ENCODE measurements around the gene FHL2.

FHL2 gene

GRCh38 chr2:105361102-105361889, 37.6 kb downstream of the FHL2 start:
- Histone ChIP-seq H3K9me3 (ENCODE audit: insufficient read depth, low read depth, low read length) (no peaks in the 10 kb centered on the region), H3K9me2 (replicated peaks; ENCODE audit: low read depth, low read length) (no peaks in the 10 kb centered on the region), H3K27me3 (ENCODE audit: insufficient read depth, low read length, poor library complexity, severe bottlenecking) (no peaks in the 10 kb centered on the region), H3K4me1 (ENCODE audit: insufficient read depth, low read length, poor library complexity, severe bottlenecking) (peaks cover 33% of the 10 kb centered on the region), H3F3A (ENCODE audit: low read depth) (no peaks in the 10 kb centered on the region), H3K79me2 (ENCODE audit: insufficient read depth, low read length) (no peaks in the 10 kb centered on the region), H2AFZ (ENCODE audit: low read length) (no peak overlapping the region), H3K4me3 (ENCODE audit: low read length, poor library complexity, severe bottlenecking) (peak overlapping the region; percentile 42), H4K20me1 (ENCODE audit: insufficient read depth, low read length, poor library complexity, severe bottlenecking) (no peaks in the 10 kb centered on the region), H3K9ac (ENCODE audit: low read depth, low read length, poor library complexity, severe bottlenecking) (peak overlapping the region; percentile 44), H3K36me3 (ENCODE audit: insufficient read depth, low read length) (peaks cover 87% of the 10 kb centered on the region; the same call in 1 of the 2 replicates), H3K4me2 (ENCODE audit: low read depth, low read length, poor library complexity, severe bottlenecking) (peak overlapping the region; percentile 56)
- TF ChIP-seq CTCF (conservative IDR thresholded peaks at IDR 0.05; ENCODE audit: low read length): no peak
- no peak for TF ChIP-seq EZH2phosphoT487 (IDR thresholded peaks at IDR 0.05; ENCODE audit: borderline replicate concordance)

- H3K9me2 ChIP-seq (replicated peaks; ENCODE audit: low read depth, low read length): no peaks in the 10 kb centered on the region
- H3K9ac ChIP-seq (ENCODE audit: low read depth, low read length, poor library complexity, severe bottlenecking): no peak overlapping the region
- H4K20me1 ChIP-seq (ENCODE audit: insufficient read depth, low read length, poor library complexity, severe bottlenecking): no peaks in the 10 kb centered on the region
- no peaks in the 10 kb centered on the region for H3K9me3 ChIP-seq (ENCODE audit: insufficient read depth, low read depth, low read length)
- no peak overlapping the region for H3K4me2 ChIP-seq (ENCODE audit: low read depth, low read length, poor library complexity, severe bottlenecking)
- H3F3A ChIP-seq (ENCODE audit: low read depth): no peaks in the 10 kb centered on the region
- H3K27me3 ChIP-seq (ENCODE audit: insufficient read depth, low read length, poor library complexity, severe bottlenecking): no peaks in the 10 kb centered on the region
- H3K36me3 ChIP-seq (ENCODE audit: insufficient read depth, low read length): peaks cover 67% of the 10 kb centered on the region; the same call in 1 of the 2 replicates
- H3K4me1 ChIP-seq (ENCODE audit: insufficient read depth, low read length, poor library complexity, severe bottlenecking): peaks cover 30% of the 10 kb centered on the region
- no peak overlapping the region for H3K4me3 ChIP-seq (ENCODE audit: low read length, poor library complexity, severe bottlenecking)
- no peak overlapping the region for H2AFZ ChIP-seq (ENCODE audit: low read length)
- no peak for TF ChIP-seq EZH2phosphoT487 (IDR thresholded peaks at IDR 0.05; ENCODE audit: borderline replicate concordance)
- no peak for TF ChIP-seq CTCF (conservative IDR thresholded peaks at IDR 0.05; ENCODE audit: low read length)
- no peaks in the 10 kb centered on the region for H3K79me2 ChIP-seq (ENCODE audit: insufficient read depth, low read length)
Observed at GRCh38 chr2:105358593-105358992, 40.3 kb downstream of the FHL2 start.

- H3K4me2 ChIP-seq (ENCODE audit: low read depth, low read length, poor library complexity, severe bottlenecking): no peak overlapping the region
- TF ChIP-seq EZH2phosphoT487 (IDR thresholded peaks at IDR 0.05; ENCODE audit: borderline replicate concordance) (no peak), CTCF (conservative IDR thresholded peaks at IDR 0.05; ENCODE audit: low read length) (no peak)
Observed at GRCh38 chr2:105357122-105357521, 41.7 kb downstream of the FHL2 start.

More at GRCh38 chr2:105357122-105357521, 41.7 kb downstream of the FHL2 start:
- no peak overlapping the region for H2AFZ ChIP-seq (ENCODE audit: low read length)
- no peaks in the 10 kb centered on the region for H3K27me3 ChIP-seq (ENCODE audit: insufficient read depth, low read length, poor library complexity, severe bottlenecking)
- H3K9me3 ChIP-seq (ENCODE audit: insufficient read depth, low read depth, low read length): no peaks in the 10 kb centered on the region
- no peaks in the 10 kb centered on the region for H3F3A ChIP-seq (ENCODE audit: low read depth)
- H3K9ac ChIP-seq (ENCODE audit: low read depth, low read length, poor library complexity, severe bottlenecking): no peak overlapping the region
- peaks cover 15% of the 10 kb centered on the region for H3K4me1 ChIP-seq (ENCODE audit: insufficient read depth, low read length, poor library complexity, severe bottlenecking)
- peaks cover 55% of the 10 kb centered on the region; the same call in 1 of the 2 replicates for H3K36me3 ChIP-seq (ENCODE audit: insufficient read depth, low read length)
- no peaks in the 10 kb centered on the region for H3K79me2 ChIP-seq (ENCODE audit: insufficient read depth, low read length)
- H4K20me1 ChIP-seq (ENCODE audit: insufficient read depth, low read length, poor library complexity, severe bottlenecking): no peaks in the 10 kb centered on the region
- no peak overlapping the region for H3K4me3 ChIP-seq (ENCODE audit: low read length, poor library complexity, severe bottlenecking)
- H3K9me2 ChIP-seq (replicated peaks; ENCODE audit: low read depth, low read length): no peaks in the 10 kb centered on the region
